DMS 273 (cell line): ENCODE results near the gene ARPP19.
A peak's percentile ranks its signal among the peaks of the same experiment; 100 is the strongest.
"Not testable (repeated sequence)": the region's sequence is repeated elsewhere in the genome, so short reads cannot be mapped to it uniquely, and the experiment has no call there.

ENCODE experiments used
- DNase-seq: peaks from one replicate; lab custom pipeline; 2025; ENCODE audit not compliant: unreplicated experiment; lab: John Stamatoyannopoulos, UW

Gene ARPP19

GRCh38 chr15:52551762-52552161, 17.1 kb downstream of the ARPP19 start:
- DNase-seq = no peak

- not testable (repeated sequence) for DNase-seq
These were observed 17.6 kb downstream of the ARPP19 start for GRCh38 chr15:52551186-52551585.

GRCh38 chr15:52546031-52546751, 22.6 kb downstream of the ARPP19 start:
- DNase-seq = no peak

GRCh38 chr15:52540374-52541012, 28.3 kb downstream of the ARPP19 start:
- no peak for DNase-seq

- DNase-seq = no peak
These were observed 31.4 kb downstream of the ARPP19 start for GRCh38 chr15:52537459-52537858.

- no peak for DNase-seq
These were observed 36.4 kb downstream of the ARPP19 start for GRCh38 chr15:52532427-52532826.

- DNase-seq = no peak
These were observed 38.9 kb downstream of the ARPP19 start for GRCh38 chr15:52529940-52530339.

- peak; percentile 41 for DNase-seq
These were observed 39.4 kb downstream of the ARPP19 start for GRCh38 chr15:52529341-52529924.

GRCh38 chr15:52528564-52529340, 40.1 kb downstream of the ARPP19 start, which contains the start of gene MYO5A:
Gene MYO5A, minus strand, starts transcription at chr15:52528880. Its CDS starts 74 bp downstream, at chr15:52528806.
- DNase-seq = peak; percentile 80

- peak; percentile 61 for DNase-seq
These were observed 40.8 kb downstream of the ARPP19 start for GRCh38 chr15:52527911-52528563.

GRCh38 chr15:52527196-52527910, 41.5 kb downstream of the ARPP19 start:
- no peak for DNase-seq

- DNase-seq = no peak
These were observed 44.4 kb downstream of the ARPP19 start for GRCh38 chr15:52524223-52525136.

GRCh38 chr15:52523647-52524046, 45.2 kb downstream of the ARPP19 start:
- DNase-seq = no peak

GRCh38 chr15:52523192-52523591, 45.6 kb downstream of the ARPP19 start:
- no peak for DNase-seq

- DNase-seq = no peak
These were observed 47.1 kb downstream of the ARPP19 start for GRCh38 chr15:52521682-52522081.

- no peak for DNase-seq
These were observed 48.4 kb downstream of the ARPP19 start for GRCh38 chr15:52520421-52520820.

GRCh38 chr15:52518487-52519371, 50.1 kb downstream of the ARPP19 start:
- DNase-seq = no peak

GRCh38 chr15:52517014-52517413, 51.8 kb downstream of the ARPP19 start:
- DNase-seq = no peak
